BLaER1 (cell line): ENCODE data around the gene GLDC.
"Not testable (repeated sequence)": the region's sequence is repeated elsewhere in the genome, so short reads cannot be mapped to it uniquely, and the experiment has no call there.

Source experiments
- H3K27ac ChIP-seq: shearing (Covaris generic); formaldehyde crosslinking; 2 replicates; pipeline ENCODE4 v1.8.1; 2022
- H3K27me3 ChIP-seq: shearing (Covaris generic); formaldehyde crosslinking; 2 replicates; pipeline ENCODE4 v1.8.1; 2022
- H3K36me3 ChIP-seq: shearing (Covaris generic); formaldehyde crosslinking; 2 replicates; pipeline ENCODE4 v1.8.1; 2022
- H3K4me1 ChIP-seq: shearing (Covaris generic); formaldehyde crosslinking; 2 replicates; pipeline ENCODE4 v1.8.1; 2022
- H3K4me2 ChIP-seq: shearing (Covaris generic); formaldehyde crosslinking; 2 replicates; pipeline ENCODE4 v1.8.1; 2022
- H3K4me3 ChIP-seq: shearing (Covaris generic); formaldehyde crosslinking; 2 replicates; pipeline ENCODE4 v1.8.1; 2022
- H3K9ac ChIP-seq: shearing (Covaris generic); formaldehyde crosslinking; 2 replicates; pipeline ENCODE4 v1.8.1; 2022
- H3K9me3 ChIP-seq: shearing (Covaris generic); formaldehyde crosslinking; 2 replicates; pipeline ENCODE4 v1.8.1; 2022
- H4K20me1 ChIP-seq: shearing (Covaris generic); formaldehyde crosslinking; 2 replicates; pipeline ENCODE4 v1.8.1; 2022
- Cebpa-rat ChIP-seq: shearing (Covaris generic); IDR thresholded peaks from 2 replicates; pipeline ENCODE4 v1.8.1; 2022

GLDC gene

GRCh38 chr9:6665628-6666027, 20.1 kb upstream of the GLDC start:
- Histone ChIP-seq H3K4me2 (no peak overlapping the region), H3K4me3 (no peak overlapping the region), H3K36me3 (no peaks in the 10 kb centered on the region), H3K27me3 (no peaks in the 10 kb centered on the region), H3K9me3 (no peaks in the 10 kb centered on the region), H3K9ac (no peak overlapping the region), H3K27ac (no peak overlapping the region), H4K20me1 (no peaks in the 10 kb centered on the region), H3K4me1 (no peaks in the 10 kb centered on the region)
- TF ChIP-seq Cebpa-rat: no peak

- H3K9ac ChIP-seq: no peak overlapping the region
- no peak overlapping the region for H3K4me2 ChIP-seq
- H4K20me1 ChIP-seq: no peaks in the 10 kb centered on the region
- no peak for TF ChIP-seq Cebpa-rat
- H3K36me3 ChIP-seq: no peaks in the 10 kb centered on the region
- H3K4me1 ChIP-seq: no peaks in the 10 kb centered on the region
- H3K4me3 ChIP-seq: no peak overlapping the region
- no peak overlapping the region for H3K27ac ChIP-seq
- no peaks in the 10 kb centered on the region for H3K9me3 ChIP-seq
- H3K27me3 ChIP-seq: no peaks in the 10 kb centered on the region
Observed at GRCh38 chr9:6664204-6664680, 18.7 kb upstream of the GLDC start.

- Histone ChIP-seq H3K27me3 (no peaks in the 10 kb centered on the region), H4K20me1 (no peaks in the 10 kb centered on the region), H3K27ac (no peak overlapping the region), H3K4me3 (no peak overlapping the region), H3K36me3 (no peaks in the 10 kb centered on the region), H3K9me3 (peaks cover 4% of the 10 kb centered on the region; the same call in 1 of the 2 replicates), H3K9ac (no peak overlapping the region), H3K4me2 (no peak overlapping the region), H3K4me1 (peaks cover 8% of the 10 kb centered on the region)
- TF ChIP-seq Cebpa-rat: no peak
Observed at GRCh38 chr9:6660512-6660911, 15.0 kb upstream of the GLDC start.

- no peaks in the 10 kb centered on the region for H4K20me1 ChIP-seq
- H3K36me3 ChIP-seq: no peaks in the 10 kb centered on the region
- no peak overlapping the region for H3K4me3 ChIP-seq
- no peak overlapping the region for H3K27ac ChIP-seq
- peaks cover 18% of the 10 kb centered on the region for H3K4me1 ChIP-seq
- peaks cover 8% of the 10 kb centered on the region; the same call in 1 of the 2 replicates for H3K27me3 ChIP-seq
- H3K9ac ChIP-seq: no peak overlapping the region
- no peak overlapping the region for H3K4me2 ChIP-seq
- no peak for TF ChIP-seq Cebpa-rat
- peaks cover 4% of the 10 kb centered on the region; the same call in 1 of the 2 replicates for H3K9me3 ChIP-seq
Observed at GRCh38 chr9:6658628-6659353, 13.3 kb upstream of the GLDC start.

GRCh38 chr9:6656614-6657300, 11.2 kb upstream of the GLDC start:
- Histone ChIP-seq H3K4me3 (no peak overlapping the region), H3K9ac (no peak overlapping the region), H3K4me2 (no peak overlapping the region), H3K4me1 (peaks cover 18% of the 10 kb centered on the region), H3K27ac (no peak overlapping the region), H3K27me3 (peaks cover 8% of the 10 kb centered on the region; the same call in 1 of the 2 replicates), H3K36me3 (no peaks in the 10 kb centered on the region), H3K9me3 (peaks cover 4% of the 10 kb centered on the region; the same call in 1 of the 2 replicates), H4K20me1 (no peaks in the 10 kb centered on the region)
- TF ChIP-seq Cebpa-rat: no peak

GRCh38 chr9:6655036-6655435, 9.5 kb upstream of the GLDC start:
- no peaks in the 10 kb centered on the region for H3K36me3 ChIP-seq
- peak overlapping the region; percentile 36 for H3K4me2 ChIP-seq
- TF ChIP-seq Cebpa-rat: no peak
- H3K4me1 ChIP-seq: peaks cover 18% of the 10 kb centered on the region
- no peak overlapping the region for H3K27ac ChIP-seq
- no peak overlapping the region for H3K9ac ChIP-seq
- no peaks in the 10 kb centered on the region for H4K20me1 ChIP-seq
- peaks cover 4% of the 10 kb centered on the region; the same call in 1 of the 2 replicates for H3K9me3 ChIP-seq
- H3K27me3 ChIP-seq: peaks cover 8% of the 10 kb centered on the region; the same call in 1 of the 2 replicates
- H3K4me3 ChIP-seq: no peak overlapping the region

GRCh38 chr9:6646293-6646636, 736 bp upstream of the GLDC start:
- TF ChIP-seq Cebpa-rat: no peak
- peaks cover 3% of the 10 kb centered on the region; the same call in 1 of the 2 replicates for H3K9me3 ChIP-seq
- H3K4me2 ChIP-seq: peak overlapping the region; percentile 77; the same call in 1 of the 2 replicates
- peaks cover 68% of the 10 kb centered on the region for H3K27me3 ChIP-seq
- no peaks in the 10 kb centered on the region for H3K36me3 ChIP-seq
- H3K4me3 ChIP-seq: no peak overlapping the region
- H3K27ac ChIP-seq: no peak overlapping the region
- no peak overlapping the region for H3K9ac ChIP-seq
- H3K4me1 ChIP-seq: peaks cover 11% of the 10 kb centered on the region
- peaks cover 21% of the 10 kb centered on the region for H4K20me1 ChIP-seq

GRCh38 chr9:6645105-6645354, 499 bp downstream of the GLDC start:
- not testable (repeated sequence) for H3K36me3 ChIP-seq, H3K27ac ChIP-seq, H3K9ac ChIP-seq, H3K9me3 ChIP-seq
- Histone ChIP-seq H4K20me1 (peaks cover 21% of the 10 kb centered on the region), H3K27me3 (peaks cover 69% of the 10 kb centered on the region), H3K4me1 (peaks cover 11% of the 10 kb centered on the region), H3K4me3 (peak overlapping the region; percentile 60), H3K4me2 (peak overlapping the region; percentile 77)

- peak overlapping the region; percentile 60 for H3K4me3 ChIP-seq
- TF ChIP-seq Cebpa-rat: no peak
- H3K9ac ChIP-seq: no peak overlapping the region
- peak overlapping the region; percentile 77 for H3K4me2 ChIP-seq
- no peaks in the 10 kb centered on the region for H3K36me3 ChIP-seq
- no peak overlapping the region for H3K27ac ChIP-seq
- peaks cover 21% of the 10 kb centered on the region for H4K20me1 ChIP-seq
- H3K27me3 ChIP-seq: peaks cover 69% of the 10 kb centered on the region
- H3K9me3 ChIP-seq: peaks cover 3% of the 10 kb centered on the region; the same call in 1 of the 2 replicates
- peaks cover 15% of the 10 kb centered on the region for H3K4me1 ChIP-seq
Observed at GRCh38 chr9:6644346-6645104, 1.0 kb downstream of the GLDC start.

GRCh38 chr9:6641961-6642360, 3.6 kb downstream of the GLDC start:
- no peak overlapping the region for H3K27ac ChIP-seq
- peaks cover 20% of the 10 kb centered on the region for H3K4me1 ChIP-seq
- H3K27me3 ChIP-seq: peaks cover 57% of the 10 kb centered on the region
- no peak overlapping the region for H3K4me2 ChIP-seq
- H3K36me3 ChIP-seq: no peaks in the 10 kb centered on the region
- no peak overlapping the region for H3K9ac ChIP-seq
- peak; percentile 63; the same call in 1 of the 2 replicates for TF ChIP-seq Cebpa-rat
- H3K9me3 ChIP-seq: peaks cover 3% of the 10 kb centered on the region; the same call in 1 of the 2 replicates
- H3K4me3 ChIP-seq: no peak overlapping the region
- peaks cover 21% of the 10 kb centered on the region for H4K20me1 ChIP-seq
